Natural killer cell treated with Interleukin-12 subunit alpha and Interleukin-12 subunit beta and Interleukin-15 and Interleukin-18, amount 100 ng/mL, for 72 hours (primary cell): Measurements from ENCODE around the gene HOXA3. TPM values are rescaled to one million over a fixed set of nuclear protein-coding genes. Genes with fewer than 3 reads are reported as not detected.

ENCODE experiments used
- ATAC-seq, 2 donors: fragments of 150-1000 bp; cut with Tn5 transposase in 1 of 2; sonication (Bioruptor Pico), chemical (Tn5 transposase) in 1 of 2; 2 replicates each; pipeline ENCODE4 v1.10.0; 2021
- DNase-seq: peaks from one replicate; pipeline ENCODE4 v3.0.0; 2022; ENCODE audit warnings: low spot score
- H3K27ac Mint-ChIP-seq, 2 donors: 1 replicate in 1 of 2; 2 replicates in 1 of 2; pipeline ENCODE4 v1.8.0; 2022; ENCODE audit warnings: mixed read lengths in 2 of 2, mild to moderate bottlenecking in 1 of 2, moderate library complexity in 1 of 2
- H3K27me3 Mint-ChIP-seq, 2 donors: 1 replicate in 1 of 2; 2 replicates in 1 of 2; pipeline ENCODE4 v1.8.0; 2022; ENCODE audit warnings: mixed read lengths in 2 of 2
- H3K36me3 Mint-ChIP-seq: one replicate; pipeline ENCODE4 v1.8.0; 2022; ENCODE audit warnings: mixed read lengths
- H3K4me1 Mint-ChIP-seq, 2 donors: 1 replicate in 1 of 2; 2 replicates in 1 of 2; pipeline ENCODE4 v1.8.0; 2022; ENCODE audit warnings: low read depth in 2 of 2, mixed read lengths in 2 of 2, mild to moderate bottlenecking in 1 of 2
- H3K4me3 Mint-ChIP-seq: one replicate; pipeline ENCODE4 v1.8.0; 2022; ENCODE audit warnings: mixed read lengths
- H3K9me3 Mint-ChIP-seq: 2 replicates; pipeline ENCODE4 v1.8.0; 2022; ENCODE audit warnings: mixed read lengths
- total RNA-seq, 2 donors: library from RNA; stranded (reverse); gene quantifications; one replicate each; pipeline ENCODE4 v1.2.3, GENCODE V29; 2022

Gene HOXA3
- total RNA-seq, 2 donors from 2014 or later = not detected

DNA sequence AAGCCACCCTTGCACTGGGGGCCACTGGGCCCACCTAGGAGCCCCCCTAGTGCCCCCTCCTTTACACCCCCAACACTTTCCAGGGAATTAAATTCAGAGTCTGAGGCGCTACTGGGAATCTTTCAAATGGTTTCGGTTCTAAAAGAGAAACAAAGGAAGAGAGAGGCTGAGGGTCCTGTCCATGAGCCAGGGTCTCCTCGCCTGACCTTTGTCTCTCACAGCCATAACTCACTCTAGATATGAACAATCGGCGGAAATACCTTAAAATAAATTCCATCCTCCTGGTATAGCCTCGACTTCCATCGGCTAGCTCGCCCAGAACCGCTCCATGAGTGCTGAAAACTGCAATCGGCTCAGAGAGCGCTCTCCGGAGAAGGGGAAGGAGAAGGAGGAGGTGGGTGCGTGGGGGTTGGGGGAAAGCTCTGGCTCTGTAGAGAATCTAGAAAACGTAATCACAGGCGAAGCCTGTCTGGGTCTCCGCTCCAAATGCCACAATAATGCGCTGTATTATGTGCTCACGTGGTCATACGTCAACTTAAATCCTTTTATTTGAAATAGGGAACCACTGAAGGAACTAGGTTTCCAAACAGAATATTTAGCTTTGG is 34.4 kb downstream of the HOXA3 start:
- Mint-ChIP-seq H3K27ac (no peak overlapping the region), H3K4me3 (no peak overlapping the region), H3K9me3 (no peaks in the 10 kb centered on the region), H3K27me3 (no peaks in the 10 kb centered on the region), H3K4me1 (no peaks in the 10 kb centered on the region), H3K36me3 (no peaks in the 10 kb centered on the region)
- DNase-seq (no peak), ATAC-seq (no peak)

- no peak for ATAC-seq
- H3K4me1 Mint-ChIP-seq = no peaks in the 10 kb centered on the region
- no peak for DNase-seq
- H3K36me3 Mint-ChIP-seq = no peaks in the 10 kb centered on the region
- no peaks in the 10 kb centered on the region for H3K9me3 Mint-ChIP-seq
- H3K27ac Mint-ChIP-seq = no peak overlapping the region
- no peaks in the 10 kb centered on the region for H3K27me3 Mint-ChIP-seq
- H3K4me3 Mint-ChIP-seq = no peak overlapping the region
Observed at GRCh38 chr7:27116962-27117886, 35.2 kb downstream of the HOXA3 start.

DNA sequence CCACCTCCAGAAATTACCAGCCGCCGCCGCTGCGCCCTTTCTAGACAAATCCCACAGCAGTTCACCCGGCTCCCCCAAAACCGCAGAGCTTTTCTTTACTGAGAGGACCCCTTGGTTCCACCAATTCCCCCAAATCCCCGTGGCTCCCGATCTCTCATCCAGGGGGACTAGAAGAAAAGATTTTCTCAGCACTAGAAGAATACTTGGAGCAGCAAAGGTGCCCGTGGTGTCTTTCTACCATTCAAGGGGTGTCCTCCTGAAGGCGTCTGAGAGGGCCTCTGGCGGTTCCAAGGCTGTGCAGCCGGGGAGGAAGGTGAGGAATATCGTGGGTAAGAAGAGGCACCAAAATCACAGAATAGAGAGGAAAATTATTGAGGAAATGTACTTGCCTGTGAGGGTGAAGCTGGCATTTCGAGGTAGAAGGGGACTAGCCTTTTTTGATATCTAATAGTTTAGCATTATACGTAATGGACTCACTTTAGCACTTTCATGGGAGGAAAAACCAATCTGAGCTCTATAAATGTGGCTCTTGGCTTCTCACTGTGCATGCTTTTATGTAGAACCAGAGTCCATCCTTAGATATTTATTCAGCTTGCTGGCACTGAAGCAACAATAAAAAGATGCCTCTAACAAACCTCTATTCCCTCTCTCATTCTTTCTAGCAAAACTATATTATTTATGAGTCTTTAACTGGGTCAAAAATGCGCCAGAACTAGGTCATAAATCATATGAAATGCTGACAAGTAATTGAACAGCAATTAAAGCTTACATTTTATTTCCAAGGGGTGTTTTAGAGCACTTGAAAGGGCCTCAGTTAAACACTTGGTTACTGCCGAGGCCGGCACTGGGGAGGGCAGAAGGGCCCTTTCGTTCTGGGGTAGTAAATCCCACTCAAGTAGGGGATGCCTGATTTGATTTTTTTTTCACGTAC is 36.1 kb downstream of the HOXA3 start:
- Mint-ChIP-seq H3K4me3 (no peak overlapping the region), H3K36me3 (no peaks in the 10 kb centered on the region), H3K9me3 (no peaks in the 10 kb centered on the region), H3K27ac (no peak overlapping the region), H3K27me3 (no peaks in the 10 kb centered on the region), H3K4me1 (no peaks in the 10 kb centered on the region)
- DNase-seq (no peak), ATAC-seq (no peak)

GRCh38 chr7:27115221-27116026 is 37.0 kb downstream of the HOXA3 start:
- Mint-ChIP-seq H3K4me1 (no peaks in the 10 kb centered on the region), H3K27ac (no peak overlapping the region), H3K4me3 (no peak overlapping the region), H3K27me3 (no peaks in the 10 kb centered on the region), H3K9me3 (no peaks in the 10 kb centered on the region), H3K36me3 (no peaks in the 10 kb centered on the region)
- ATAC-seq = no peak
- DNase-seq = no peak

DNA sequence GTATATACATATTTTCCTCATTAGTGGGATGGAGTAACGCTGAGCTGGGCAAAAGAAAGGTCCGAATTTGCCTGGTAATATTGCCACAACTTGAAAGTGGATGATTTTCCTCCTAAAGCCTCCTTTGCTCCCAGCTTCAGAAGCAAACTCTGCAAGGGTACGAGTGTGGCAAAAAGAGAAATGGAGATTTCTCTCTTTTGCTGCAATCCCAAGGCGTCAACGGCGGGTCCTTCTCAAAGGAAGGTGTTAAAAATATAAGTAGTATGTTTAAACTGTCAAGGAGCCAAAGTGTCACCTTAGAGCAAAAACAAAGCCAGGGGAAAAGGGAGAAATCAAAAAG is 37.5 kb downstream of the HOXA3 start:
- H3K4me3 Mint-ChIP-seq = no peak overlapping the region
- DNase-seq (no peak), ATAC-seq (no peak)
- H3K36me3 Mint-ChIP-seq = no peaks in the 10 kb centered on the region
- H3K27ac Mint-ChIP-seq = no peak overlapping the region
- H3K9me3 Mint-ChIP-seq = no peaks in the 10 kb centered on the region
- no peaks in the 10 kb centered on the region for H3K4me1 Mint-ChIP-seq
- no peaks in the 10 kb centered on the region for H3K27me3 Mint-ChIP-seq

DNA sequence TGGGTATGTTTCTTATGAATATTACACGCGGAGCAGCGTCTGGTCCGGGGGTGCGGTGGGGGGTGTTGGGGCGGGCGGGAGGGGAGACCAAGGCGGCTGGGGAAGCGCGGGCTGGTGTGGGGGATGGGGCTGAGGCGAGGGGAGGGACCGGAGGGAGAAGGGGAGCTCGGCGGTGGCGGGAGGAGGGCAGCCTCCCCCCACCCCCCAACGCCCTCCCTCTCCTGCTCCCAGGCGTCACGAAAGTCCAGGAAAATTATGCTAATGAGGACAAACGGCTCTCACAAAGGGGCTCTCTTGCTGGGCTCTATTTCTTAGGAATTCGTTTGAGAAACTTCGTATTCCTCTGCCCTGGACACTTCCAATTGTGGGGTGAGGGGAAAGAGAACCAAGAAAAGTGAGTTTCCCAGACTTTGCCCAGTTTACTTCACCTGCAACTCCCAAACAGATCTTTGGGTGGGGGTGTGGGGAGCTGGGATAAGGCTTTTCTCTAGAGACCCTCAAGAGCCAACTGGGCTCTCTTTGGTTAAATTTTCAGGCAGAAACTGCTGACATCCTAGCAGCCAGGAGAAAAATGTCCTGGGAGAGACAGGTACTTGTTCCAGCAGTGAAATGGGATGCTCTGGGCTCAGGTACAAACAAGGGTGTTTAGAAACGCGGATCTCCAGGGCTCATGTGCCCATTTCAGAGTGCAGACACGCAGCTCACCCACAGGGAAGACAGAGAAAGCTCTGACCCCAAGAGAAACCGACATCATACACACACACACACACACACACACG is 38.2 kb downstream of the HOXA3 start:
- Mint-ChIP-seq H3K36me3 (no peaks in the 10 kb centered on the region), H3K27me3 (no peaks in the 10 kb centered on the region), H3K9me3 (no peaks in the 10 kb centered on the region), H3K27ac (no peak overlapping the region), H3K4me1 (no peaks in the 10 kb centered on the region), H3K4me3 (no peak overlapping the region)
- DNase-seq = no peak
- no peak for ATAC-seq

- Mint-ChIP-seq H3K4me3 (no peak overlapping the region), H3K27me3 (no peaks in the 10 kb centered on the region), H3K36me3 (no peaks in the 10 kb centered on the region), H3K4me1 (no peaks in the 10 kb centered on the region), H3K27ac (no peak overlapping the region), H3K9me3 (no peaks in the 10 kb centered on the region)
- DNase-seq = no peak
- no peak for ATAC-seq
Observed at GRCh38 chr7:27112955-27113949, 39.1 kb downstream of the HOXA3 start.

GRCh38 chr7:27112361-27112760 is 40.0 kb downstream of the HOXA3 start:
- H3K27me3 Mint-ChIP-seq = no peaks in the 10 kb centered on the region
- H3K4me1 Mint-ChIP-seq = no peaks in the 10 kb centered on the region
- H3K27ac Mint-ChIP-seq = no peak overlapping the region
- H3K4me3 Mint-ChIP-seq = no peak overlapping the region
- H3K36me3 Mint-ChIP-seq = no peaks in the 10 kb centered on the region
- no peak for ATAC-seq
- H3K9me3 Mint-ChIP-seq = no peaks in the 10 kb centered on the region
- no peak for DNase-seq

DNA sequence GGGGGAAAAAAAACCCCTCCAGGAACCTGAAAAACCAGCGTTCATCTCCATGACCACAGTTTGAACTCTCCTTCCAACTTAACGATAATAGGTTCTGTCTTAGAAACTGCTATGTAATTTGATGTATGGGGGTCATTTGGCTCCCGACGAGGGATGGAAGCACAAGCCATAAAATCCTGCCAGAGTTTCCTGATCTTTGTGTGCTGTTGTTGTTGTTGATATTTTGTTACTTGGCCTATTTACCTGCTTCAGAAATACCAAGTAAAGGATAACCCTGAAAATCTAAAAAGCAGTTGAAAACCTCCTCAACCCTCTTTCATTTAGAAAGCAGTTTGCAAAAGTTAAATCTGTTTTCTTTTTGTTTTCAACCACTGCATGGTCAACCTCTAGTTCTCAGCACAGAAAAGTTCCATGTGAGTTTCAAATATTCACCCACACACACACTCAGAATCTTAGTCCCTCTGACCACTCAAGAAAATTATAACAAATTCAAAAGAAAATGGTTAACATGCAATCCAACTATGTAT is 40.6 kb downstream of the HOXA3 start:
- H3K4me1 Mint-ChIP-seq = no peaks in the 10 kb centered on the region
- DNase-seq = no peak
- no peaks in the 10 kb centered on the region for H3K9me3 Mint-ChIP-seq
- no peaks in the 10 kb centered on the region for H3K27me3 Mint-ChIP-seq
- H3K27ac Mint-ChIP-seq = no peak overlapping the region
- ATAC-seq = no peak
- H3K36me3 Mint-ChIP-seq = no peaks in the 10 kb centered on the region
- H3K4me3 Mint-ChIP-seq = no peak overlapping the region

DNA sequence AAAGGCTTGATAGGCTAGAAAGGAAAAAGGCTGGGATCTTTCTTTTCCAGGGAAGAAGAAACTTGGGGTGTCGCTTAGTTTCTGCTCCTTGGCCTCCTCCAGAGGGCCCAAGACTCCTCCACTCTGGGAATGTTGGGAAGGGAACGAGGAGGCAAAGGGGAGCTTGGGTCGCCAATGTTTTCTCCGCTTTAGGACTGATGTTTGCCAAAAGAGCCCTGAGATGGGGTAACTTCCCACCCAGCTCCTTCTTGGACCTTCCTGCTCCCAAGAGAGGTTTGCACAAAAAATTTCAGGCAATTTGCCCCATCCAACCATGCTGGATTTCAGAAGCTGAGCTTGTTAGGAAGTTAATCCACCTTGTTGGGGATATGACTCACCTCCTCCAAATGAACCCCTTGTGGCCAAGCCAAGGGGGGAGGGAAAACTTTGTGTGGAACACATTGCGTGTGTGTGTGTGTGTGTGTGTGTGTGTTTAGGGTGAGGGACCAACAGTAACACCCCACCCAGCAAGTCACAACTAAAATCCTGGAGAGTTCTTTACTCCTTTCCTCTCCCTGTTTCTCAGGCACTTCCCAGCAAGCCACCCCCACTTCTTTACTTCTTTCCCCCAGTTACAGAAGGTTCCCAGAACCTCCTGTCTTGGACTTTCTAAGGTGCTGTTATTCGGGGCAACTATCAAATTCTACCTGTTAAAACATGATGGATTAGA is 41.2 kb downstream of the HOXA3 start:
- Mint-ChIP-seq H3K4me1 (no peaks in the 10 kb centered on the region), H3K27ac (no peak overlapping the region), H3K27me3 (no peaks in the 10 kb centered on the region), H3K36me3 (no peaks in the 10 kb centered on the region), H3K4me3 (no peak overlapping the region), H3K9me3 (no peaks in the 10 kb centered on the region)
- ATAC-seq (no peak), DNase-seq (no peak)

DNA sequence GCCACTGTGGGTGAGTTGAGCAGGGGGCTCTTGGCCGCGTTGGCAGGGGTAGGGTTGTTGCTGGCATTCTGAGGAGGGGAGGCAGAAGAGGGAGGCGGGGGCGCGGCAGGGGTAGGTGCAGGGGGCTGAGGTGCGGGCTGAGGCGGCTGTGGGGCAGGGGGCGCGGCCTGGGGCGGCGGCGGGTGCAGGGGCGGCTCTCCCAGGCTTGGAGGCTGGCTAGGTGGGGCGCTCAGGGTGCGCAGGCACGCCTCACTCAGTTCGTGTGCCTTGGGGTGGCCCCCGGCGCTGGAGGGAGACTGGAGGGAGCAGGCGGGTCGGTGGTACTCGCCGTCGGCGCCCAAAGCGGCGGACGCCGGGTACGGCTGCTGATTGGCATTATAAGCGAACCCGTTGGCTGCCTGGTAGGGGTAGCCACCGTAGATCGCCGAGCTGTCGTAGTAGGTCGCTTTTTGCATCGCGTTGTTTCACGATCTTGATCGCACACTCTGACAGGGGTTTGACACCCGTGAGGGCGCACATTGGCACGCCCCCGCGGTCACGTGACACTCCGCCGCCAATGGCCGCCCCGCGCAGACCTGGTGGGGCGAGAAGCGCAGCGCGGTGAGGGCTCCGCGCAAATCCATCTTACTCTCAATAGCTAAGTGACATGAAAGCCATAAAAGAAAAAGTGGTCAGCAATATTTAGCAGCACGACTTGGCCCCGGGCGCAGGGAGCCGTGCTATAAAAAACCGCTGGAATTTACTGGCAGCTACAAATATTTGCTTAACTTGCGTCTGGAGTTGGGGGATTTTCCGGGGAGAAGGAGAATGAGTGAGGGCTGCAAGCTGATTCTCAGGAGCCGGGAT is 42.0 kb downstream of the HOXA3 start:
- H3K27me3 Mint-ChIP-seq = peaks cover 0 to 2% of the 10 kb centered on the region in 2 donors
- no peaks in the 10 kb centered on the region for H3K9me3 Mint-ChIP-seq
- ATAC-seq = no peak
- DNase-seq = no peak
- no peaks in the 10 kb centered on the region for H3K4me1 Mint-ChIP-seq
- no peak overlapping the region for H3K4me3 Mint-ChIP-seq
- no peaks in the 10 kb centered on the region for H3K36me3 Mint-ChIP-seq
- H3K27ac Mint-ChIP-seq = no peak overlapping the region
